GM19240 (cell line): ENCODE measurements around the gene LAIR1.
"Not testable (repeated sequence)": the region's sequence is repeated elsewhere in the genome, so short reads cannot be mapped to it uniquely, and the experiment has no call there.

Source experiments
- DNase-seq: peaks from one replicate; pipeline ENCODE4 v3.0.0; 2011; ENCODE audit warnings: low spot score; ENCODE audit not compliant: insufficient read length

LAIR1 gene

GRCh38 chr19:54376610-54377285 is 12.0 kb upstream of the LAIR1 start:
- DNase-seq: no peak

GRCh38 chr19:54375181-54375938 is 10.6 kb upstream of the LAIR1 start:
- not testable (repeated sequence) for DNase-seq

- no peak for DNase-seq
Observed at GRCh38 chr19:54373781-54374631, 9.3 kb upstream of the LAIR1 start.

- not testable (repeated sequence) for DNase-seq
Observed at GRCh38 chr19:54371453-54371852, 6.7 kb upstream of the LAIR1 start.

GRCh38 chr19:54370434-54370796 is 5.7 kb upstream of the LAIR1 start:
- DNase-seq: not testable (repeated sequence)

- DNase-seq: not testable (repeated sequence)
Observed at GRCh38 chr19:54369688-54370433, 5.1 kb upstream of the LAIR1 start.

- no peak for DNase-seq
Observed at GRCh38 chr19:54369082-54369687, 4.5 kb upstream of the LAIR1 start.

- no peak for DNase-seq
Observed at GRCh38 chr19:54366811-54367210, 2.1 kb upstream of the LAIR1 start.

- DNase-seq: not testable (repeated sequence)
Observed at GRCh38 chr19:54365798-54366197, 1.1 kb upstream of the LAIR1 start.

GRCh38 chr19:54361680-54362422 is 2.9 kb downstream of the LAIR1 start:
- DNase-seq: not testable (repeated sequence)

- DNase-seq: not testable (repeated sequence)
Observed at GRCh38 chr19:54359149-54359820, 5.4 kb downstream of the LAIR1 start.

- DNase-seq: no peak
Observed at GRCh38 chr19:54357381-54357780, 7.3 kb downstream of the LAIR1 start.

- DNase-seq: no peak
Observed at GRCh38 chr19:54356444-54357056, 8.2 kb downstream of the LAIR1 start.

- DNase-seq: no peak
Observed at GRCh38 chr19:54355675-54356074, 9.1 kb downstream of the LAIR1 start.

- no peak for DNase-seq
Observed at GRCh38 chr19:54354761-54355160, 10.0 kb downstream of the LAIR1 start.

- no peak for DNase-seq
Observed at GRCh38 chr19:54352546-54352945, 12.2 kb downstream of the LAIR1 start.

GRCh38 chr19:54352041-54352440 is 12.7 kb downstream of the LAIR1 start:
- DNase-seq: no peak

GRCh38 chr19:54351474-54351873 is 13.3 kb downstream of the LAIR1 start:
- DNase-seq: no peak

GRCh38 chr19:54345938-54346386 is 18.8 kb downstream of the LAIR1 start:
- no peak for DNase-seq
